Thyroid gland (tissue), 4 donors: ENCODE measurements around the gene LIN7B. TPM values are rescaled to one million over a fixed set of nuclear protein-coding genes. Genes with fewer than 3 reads are reported as not detected.
"Not testable (repeated sequence)": the region's sequence is repeated elsewhere in the genome, so short reads cannot be mapped to it uniquely, and the experiment has no call there.

Experiments
- DNase-seq, 2 donors: peaks; one replicate each; pipeline ENCODE4 v3.0.0-alpha.2; 2019
- H3K27ac ChIP-seq, 3 donors: fragments of 200-600 bp; sonication (generic); 1 replicate in 2 of 3; 2 replicates in 1 of 3; pipeline ENCODE4 v1.5.1; 2016 to 2019; ENCODE audit warnings: mild to moderate bottlenecking in 1 of 3, moderate library complexity in 1 of 3
- H3K27me3 ChIP-seq: fragments of 200-600 bp; sonication (generic); one replicate; pipeline ENCODE4 v1.5.1; 2019
- H3K36me3 ChIP-seq, 2 donors: fragments of 200-600 bp; sonication (generic); one replicate each; pipeline ENCODE4 v1.5.1; 2016 to 2019
- H3K4me1 ChIP-seq, 2 donors: fragments of 200-600 bp; sonication (generic); one replicate each; pipeline ENCODE4 v1.5.1; 2017 to 2019
- H3K4me3 ChIP-seq, 3 donors: fragments of 200-600 bp; sonication (generic); replicated peaks in 1 of 3; 1 replicate in 2 of 3; 2 replicates in 1 of 3; pipeline ENCODE4 v1.5.1; 2016; ENCODE audit warnings: mild to moderate bottlenecking in 1 of 3
- H3K9me3 ChIP-seq: fragments of 200-600 bp; sonication (generic); one replicate; pipeline ENCODE4 v1.5.1; 2017
- CTCF ChIP-seq, 6 experiments: fragments of 200-600 bp in 3 of 6; fragments of 450-650 bp in 3 of 6; sonication (generic) in 3 of 6; IDR thresholded peaks; one replicate each; pipeline ENCODE4 v1.5.1; 2016 to 2019; ENCODE audit warnings: antibody characterized with exemption in 6 of 6, mild to moderate bottlenecking in 2 of 6, inconsistent platforms in 1 of 6, moderate library complexity in 1 of 6
- POLR2A ChIP-seq, 2 donors: fragments of 450-650 bp; IDR thresholded peaks; one replicate each; pipeline ENCODE4 v1.6.1; 2017; ENCODE audit warnings: antibody characterized with exemption in 2 of 2, mild to moderate bottlenecking in 2 of 2, moderate library complexity in 1 of 2
- WGBS, 2 donors: methylation state at CpG; one replicate each; pipeline ENCODE4 v1.1.5; 2017; 5-methylcytosine and 5-hydroxymethylcytosine counted together
- intact Hi-C: fragments of 100-400 bp; cut with DNase I; formaldehyde crosslinking; loops from one replicate; pipeline ENCODE4 v1.15.1; 2023
- total RNA-seq, 4 donors: library from RNA; depleted of rRNA; stranded (reverse); fragments of >200 nt; gene quantifications; one replicate each; pipeline ENCODE4 v1.2.3, GENCODE V29; 2016

The LIN7B gene
- total RNA-seq, 4 donors from 2014 or later: 10.5 to 17.7 (median 13.8) TPM

- Histone ChIP-seq H3K4me1 (peaks cover 12 to 13% of the 10 kb centered on the region in 2 donors), H3K27ac (no peak overlapping the region), H3K36me3 (no peaks in the 10 kb centered on the region), H3K27me3 (no peaks in the 10 kb centered on the region), H3K4me3 (no peak overlapping the region), H3K9me3 (no peaks in the 10 kb centered on the region)
- no peak for DNase-seq
- intact Hi-C loops: no loop called here
- WGBS, 2 donors: 30 to 43% methylated on average over 15 to 19 of the region's 23 CpGs
- TF ChIP-seq CTCF (IDR thresholded peaks at IDR 0.05): no peak
These were observed 11.0 kb downstream of the LIN7B start for GRCh38 chr19:49125025-49125731.

GRCh38 chr19:49126575-49126974 is 12.4 kb downstream of the LIN7B start:
- no peaks in the 10 kb centered on the region for H3K27me3 ChIP-seq
- peaks cover 10 to 12% of the 10 kb centered on the region in 2 donors for H3K4me1 ChIP-seq
- no peak overlapping the region for H3K27ac ChIP-seq
- TF ChIP-seq POLR2A (IDR thresholded peaks at IDR 0.05) (no peak), CTCF (IDR thresholded peaks at IDR 0.05) (no peak)
- DNase-seq: no peak
- 71 to 95% methylated on average over 4 of the region's 4 CpGs for WGBS, 2 donors
- no peak overlapping the region for H3K4me3 ChIP-seq
- intact Hi-C loops: no loop called here
- no peaks in the 10 kb centered on the region for H3K9me3 ChIP-seq
- no peaks in the 10 kb centered on the region for H3K36me3 ChIP-seq

- 89% methylated on average over 12 of the region's 12 CpGs for WGBS, 2 donors
- not testable (repeated sequence) for H3K9me3 ChIP-seq, H3K4me3 ChIP-seq
These were observed 13.1 kb downstream of the LIN7B start for GRCh38 chr19:49127225-49127624.

GRCh38 chr19:49127674-49128544 is 13.7 kb downstream of the LIN7B start:
- WGBS, 2 donors: 5 to 6% methylated on average over 34 to 36 of the region's 63 CpGs
- Histone ChIP-seq H3K4me1 (peaks cover 10 to 12% of the 10 kb centered on the region in 2 donors), H3K27ac (peak overlapping the region in 2 of 3 donors; percentile 18 to 46), H3K36me3 (no peaks in the 10 kb centered on the region), H3K27me3 (no peaks in the 10 kb centered on the region), H3K9me3 (no peaks in the 10 kb centered on the region), H3K4me3 (no peak overlapping the region)
- intact Hi-C loops: no loop called here
- TF ChIP-seq POLR2A (IDR thresholded peaks at IDR 0.05): peak in 1 of 2 donors; percentile 33
- TF ChIP-seq CTCF (IDR thresholded peaks at IDR 0.05): peak in 3 of 6 experiments; percentile 13 to 32 (median 25)
- peak; percentile 95 to 97 for DNase-seq

More at GRCh38 chr19:49127225-49127624, 13.1 kb downstream of the LIN7B start:
- H3K27ac ChIP-seq, H3K27me3 ChIP-seq, DNase-seq, H3K36me3 ChIP-seq, intact Hi-C loops: not testable (repeated sequence)
- H3K4me1 ChIP-seq: peaks cover 10 to 12% of the 10 kb centered on the region in 2 donors

GRCh38 chr19:49128545-49129237 is 14.5 kb downstream of the LIN7B start:
- H3K27ac ChIP-seq: no peak overlapping the region
- TF ChIP-seq CTCF (IDR thresholded peaks at IDR 0.05) (no peak), POLR2A (IDR thresholded peaks at IDR 0.05) (no peak)
- no peak overlapping the region for H3K4me3 ChIP-seq
- intact Hi-C loops: no loop called here
- H3K4me1 ChIP-seq: peaks cover 12 to 19% of the 10 kb centered on the region in 2 donors
- no peaks in the 10 kb centered on the region for H3K9me3 ChIP-seq
- DNase-seq: no peak
- no peaks in the 10 kb centered on the region for H3K36me3 ChIP-seq
- H3K27me3 ChIP-seq: no peaks in the 10 kb centered on the region
- WGBS, 2 donors: 59 to 70% methylated on average over 15 of the region's 15 CpGs
